ENCODE data around the gene MAPK11. TPM values are rescaled to one million over a fixed set of nuclear protein-coding genes. Genes with fewer than 3 reads are reported as not detected.

MAPK11 gene
- total RNA-seq, 1 experiment from 2014 or later, result 7.6 TPM

DNA sequence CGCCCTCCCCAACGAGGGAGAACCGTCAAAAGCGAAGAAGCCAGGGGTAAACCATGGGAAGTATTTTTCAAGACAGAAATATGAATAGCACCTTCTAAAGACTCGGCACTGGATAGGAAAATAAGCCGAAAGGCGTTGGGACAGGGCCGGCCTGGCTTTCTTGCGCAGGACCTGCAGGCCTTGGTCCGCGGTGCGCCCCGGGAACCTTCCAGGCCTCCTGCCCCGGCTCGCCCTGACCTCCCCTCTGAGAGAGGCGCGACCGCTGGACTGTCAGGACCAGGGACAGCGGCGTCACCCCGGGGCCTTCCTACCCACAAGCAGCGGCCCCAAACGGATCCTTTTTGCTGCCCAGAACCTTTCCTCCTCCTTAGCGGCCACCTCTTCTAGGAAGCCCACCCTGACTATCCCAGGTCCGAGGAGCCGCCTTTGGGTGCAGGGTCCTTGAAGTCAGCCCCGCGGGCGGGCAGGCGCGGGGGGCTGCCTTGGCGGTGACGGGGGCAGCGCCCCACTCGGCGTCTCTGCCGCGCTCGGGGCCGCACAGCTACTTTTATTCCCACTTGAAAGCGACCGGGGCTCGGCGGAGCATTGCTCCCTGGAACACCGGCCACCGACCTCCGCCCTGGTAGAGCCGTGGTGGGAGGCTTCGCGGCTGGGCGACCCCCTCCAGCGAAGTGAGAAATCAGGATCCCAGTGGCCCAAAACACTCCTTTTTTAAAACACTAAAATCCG, 650 bp upstream of the MAPK11 start:
- Histone ChIP-seq H3K4me3 (ENCODE audit: low read length) (peak overlapping the region; percentile 68), H3K27ac (ENCODE audit: low read length) (no peak overlapping the region), H3F3A (ENCODE audit: low read length, unreplicated experiment) (no peaks in the 10 kb centered on the region), H3K36me3 (ENCODE audit: low read depth, low read length) (peaks cover 7% of the 10 kb centered on the region), H3K4me2 (ENCODE audit: low read length) (peak overlapping the region; percentile 95), H3K79me2 (ENCODE audit: low read length) (no peaks in the 10 kb centered on the region), H3K9me3 (ENCODE audit: low read length) (no peaks in the 10 kb centered on the region), H3K4me1 (ENCODE audit: insufficient read depth, low read length) (peaks cover 11% of the 10 kb centered on the region), H3K9ac (ENCODE audit: low read length) (0 out of 2 replicates have a peak overlapping the region, but pooled peaks have one; percentile 22), H2AFZ (ENCODE audit: low read length) (peak overlapping the region; percentile 68), H3K9me2 (replicated peaks; ENCODE audit: low read length) (no peaks in the 10 kb centered on the region), H3K27me3 (ENCODE audit: low read length) (no peaks in the 10 kb centered on the region), H4K20me1 (ENCODE audit: low read length) (no peaks in the 10 kb centered on the region)
- DNase-seq (peak; percentile 54), ATAC-seq (peak; percentile 54)
- no TSS peak for BruUV-seq (replicated peaks)
- TF ChIP-seq EZH2phosphoT487 (IDR thresholded peaks at IDR 0.05; ENCODE audit: borderline replicate concordance, low read length), result no peak
- TF ChIP-seq, protein P1, sequence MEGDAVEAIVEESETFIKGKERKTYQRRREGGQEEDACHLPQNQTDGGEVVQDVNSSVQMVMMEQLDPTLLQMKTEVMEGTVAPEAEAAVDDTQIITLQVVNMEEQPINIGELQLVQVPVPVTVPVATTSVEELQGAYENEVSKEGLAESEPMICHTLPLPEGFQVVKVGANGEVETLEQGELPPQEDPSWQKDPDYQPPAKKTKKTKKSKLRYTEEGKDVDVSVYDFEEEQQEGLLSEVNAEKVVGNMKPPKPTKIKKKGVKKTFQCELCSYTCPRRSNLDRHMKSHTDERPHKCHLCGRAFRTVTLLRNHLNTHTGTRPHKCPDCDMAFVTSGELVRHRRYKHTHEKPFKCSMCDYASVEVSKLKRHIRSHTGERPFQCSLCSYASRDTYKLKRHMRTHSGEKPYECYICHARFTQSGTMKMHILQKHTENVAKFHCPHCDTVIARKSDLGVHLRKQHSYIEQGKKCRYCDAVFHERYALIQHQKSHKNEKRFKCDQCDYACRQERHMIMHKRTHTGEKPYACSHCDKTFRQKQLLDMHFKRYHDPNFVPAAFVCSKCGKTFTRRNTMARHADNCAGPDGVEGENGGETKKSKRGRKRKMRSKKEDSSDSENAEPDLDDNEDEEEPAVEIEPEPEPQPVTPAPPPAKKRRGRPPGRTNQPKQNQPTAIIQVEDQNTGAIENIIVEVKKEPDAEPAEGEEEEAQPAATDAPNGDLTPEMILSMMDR (conservative IDR thresholded peaks at IDR 0.05; ENCODE audit: low read depth, low read length), result no peak
- POLR2A ChIA-PET (ENCODE audit: unreplicated experiment), result no interaction called here
- CTCF ChIA-PET, result interaction anchor here (0.6 kb wide), 1 partner anchor 18 kb away, joined by 16 read pairs; no protein-coding TSS in a partner anchor
- intact Hi-C loops (cut with micrococcal nuclease), result loop anchor here (5.0 kb wide), 1 partner anchor 71 kb away; the partner anchor contains the start of gene PPP6R2

DNA sequence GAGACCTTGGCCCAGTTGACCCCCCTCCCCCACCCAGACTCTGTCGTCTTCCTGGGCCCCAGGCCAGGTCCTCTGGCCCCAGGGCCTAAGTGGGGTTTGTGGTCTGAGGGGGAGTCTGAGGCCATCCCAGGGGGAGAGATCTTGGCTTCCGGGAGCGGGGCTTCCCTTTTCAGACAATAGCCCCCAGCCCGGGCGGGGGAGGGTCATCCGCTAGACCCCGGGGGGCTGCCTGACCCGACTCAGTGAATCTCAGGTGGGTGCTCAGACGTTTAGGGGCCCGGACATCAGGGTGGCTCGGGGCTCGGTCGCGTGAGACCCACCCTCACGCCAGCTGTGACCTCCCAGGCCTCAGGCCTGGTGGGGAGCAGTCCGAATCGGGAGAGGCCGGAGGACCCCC, 609 bp downstream of the MAPK11 start:
- Histone ChIP-seq H3K4me2 (ENCODE audit: low read length) (peak overlapping the region; percentile 70), H3K27ac (ENCODE audit: low read length) (no peak overlapping the region), H3K9me2 (replicated peaks; ENCODE audit: low read length) (no peaks in the 10 kb centered on the region), H3K4me3 (ENCODE audit: low read length) (peak overlapping the region; percentile 60), H2AFZ (ENCODE audit: low read length) (no peak overlapping the region), H4K20me1 (ENCODE audit: low read length) (no peaks in the 10 kb centered on the region), H3F3A (ENCODE audit: low read length, unreplicated experiment) (no peaks in the 10 kb centered on the region), H3K9me3 (ENCODE audit: low read length) (no peaks in the 10 kb centered on the region), H3K79me2 (ENCODE audit: low read length) (no peaks in the 10 kb centered on the region), H3K27me3 (ENCODE audit: low read length) (no peaks in the 10 kb centered on the region), H3K36me3 (ENCODE audit: low read depth, low read length) (no peaks in the 10 kb centered on the region), H3K9ac (ENCODE audit: low read length) (no peak overlapping the region), H3K4me1 (ENCODE audit: insufficient read depth, low read length) (peaks cover 11% of the 10 kb centered on the region)
- intact Hi-C loops (cut with micrococcal nuclease), result no loop called here
- no peak for DNase-seq
- ChIA-PET CTCF (no interaction called here), POLR2A (ENCODE audit: unreplicated experiment) (no interaction called here)
- BruUV-seq (replicated peaks), result no TSS peak
- TF ChIP-seq, protein P1 (conservative IDR thresholded peaks at IDR 0.05; ENCODE audit: low read depth, low read length), result no peak
- no peak for TF ChIP-seq EZH2 (IDR thresholded peaks at IDR 0.05; ENCODE audit: low read length, unreplicated experiment)
- TF ChIP-seq EZH2phosphoT487 (IDR thresholded peaks at IDR 0.05; ENCODE audit: borderline replicate concordance, low read length), result no peak
- ATAC-seq, result no peak

DNA sequence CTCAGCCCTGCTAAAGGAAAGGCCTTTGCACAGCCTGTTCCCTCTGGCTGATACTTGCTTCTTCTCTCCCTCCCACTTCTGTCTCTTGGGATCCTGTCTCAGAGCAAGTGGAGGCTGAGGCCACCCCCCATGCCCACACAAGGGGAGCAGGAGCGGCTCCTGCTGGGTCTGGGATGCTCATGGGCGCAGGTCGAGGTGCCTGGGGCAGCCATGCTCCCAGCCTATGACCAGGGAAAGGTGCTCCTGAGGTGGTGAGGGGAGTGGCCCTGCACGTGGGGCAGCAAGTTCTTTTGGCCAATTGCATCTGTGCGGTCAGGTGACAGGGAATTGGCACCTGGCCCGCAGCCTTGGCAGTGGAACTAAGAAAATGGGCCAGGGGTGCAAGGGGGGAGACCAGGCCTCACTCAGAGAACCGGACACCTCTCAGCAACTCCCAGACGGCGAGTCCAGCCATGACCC, 1.5 kb downstream of the MAPK11 start:
- no peak overlapping the region for H3K9ac ChIP-seq (ENCODE audit: low read length)
- no TSS peak for BruUV-seq (replicated peaks)
- H3K27me3 ChIP-seq (ENCODE audit: low read length), result no peaks in the 10 kb centered on the region
- no peak for TF ChIP-seq EZH2phosphoT487 (IDR thresholded peaks at IDR 0.05; ENCODE audit: borderline replicate concordance, low read length)
- TF ChIP-seq EZH2 (IDR thresholded peaks at IDR 0.05; ENCODE audit: low read length, unreplicated experiment), result no peak
- TF ChIP-seq, protein P1 (conservative IDR thresholded peaks at IDR 0.05; ENCODE audit: low read depth, low read length), result no peak
- H3K4me2 ChIP-seq (ENCODE audit: low read length), result no peak overlapping the region
- no peak overlapping the region for H3K4me3 ChIP-seq (ENCODE audit: low read length)
- H3K36me3 ChIP-seq (ENCODE audit: low read depth, low read length), result no peaks in the 10 kb centered on the region
- DNase-seq (no peak), ATAC-seq (no peak)
- ChIA-PET POLR2A (ENCODE audit: unreplicated experiment) (no interaction called here), CTCF (interaction anchor here (1.1 kb wide), 1 partner anchor 32 kb away, joined by 3 read pairs; no protein-coding TSS in a partner anchor)
- no peaks in the 10 kb centered on the region for H3K79me2 ChIP-seq (ENCODE audit: low read length)
- intact Hi-C loops (cut with micrococcal nuclease), result no loop called here
- H3F3A ChIP-seq (ENCODE audit: low read length, unreplicated experiment), result no peaks in the 10 kb centered on the region
- no peak overlapping the region for H3K27ac ChIP-seq (ENCODE audit: low read length)
- H3K4me1 ChIP-seq (ENCODE audit: insufficient read depth, low read length), result peaks cover 11% of the 10 kb centered on the region
- H3K9me2 ChIP-seq (replicated peaks; ENCODE audit: low read length), result no peaks in the 10 kb centered on the region
- H4K20me1 ChIP-seq (ENCODE audit: low read length), result no peaks in the 10 kb centered on the region
- no peaks in the 10 kb centered on the region for H3K9me3 ChIP-seq (ENCODE audit: low read length)
- H2AFZ ChIP-seq (ENCODE audit: low read length), result no peak overlapping the region
